ENCODE measurements around the gene MTG2. TPM values are rescaled to one million over a fixed set of nuclear protein-coding genes. Genes with fewer than 3 reads are reported as not detected.

The MTG2 gene
- polyA plus RNA-seq, 1 donor from 2014 or later = 36.1 TPM

- no peak overlapping the region for H3K4me3 ChIP-seq (ENCODE audit: low read length)
- TF ChIP-seq TAF1 (IDR thresholded peaks at IDR 0.05; ENCODE audit: low read depth) (no peak), MXI1 (conservative IDR thresholded peaks at IDR 0.05; ENCODE audit: poor library complexity, severe bottlenecking) (no peak), RAD21 (conservative IDR thresholded peaks at IDR 0.05) (no peak), EZH2 (IDR thresholded peaks at IDR 0.05; ENCODE audit: borderline replicate concordance, insufficient read depth, low read length, poor library complexity, severe bottlenecking) (no peak), REST (IDR thresholded peaks at IDR 0.05; ENCODE audit: borderline replicate concordance) (no peak), SMC3 (conservative IDR thresholded peaks at IDR 0.05; ENCODE audit: poor library complexity) (no peak), EP300 (conservative IDR thresholded peaks at IDR 0.05; ENCODE audit: poor library complexity, severe bottlenecking) (no peak), CTCF (IDR thresholded peaks at IDR 0.05; ENCODE audit: poor library complexity, severe bottlenecking) (no peak), POLR2AphosphoS5 (IDR thresholded peaks at IDR 0.05) (no peak)
- H3K4me2 ChIP-seq (ENCODE audit: low read length) = no peak overlapping the region
- H3K79me2 ChIP-seq (replicated peaks; ENCODE audit: insufficient read depth, low read length) = no peaks in the 10 kb centered on the region
- H3K9me2 ChIP-seq (ENCODE audit: insufficient read depth, low read length) = no peaks in the 10 kb centered on the region
- no peaks in the 10 kb centered on the region for H4K20me1 ChIP-seq (ENCODE audit: insufficient read depth)
- no peak overlapping the region for H2AFZ ChIP-seq (ENCODE audit: low read depth, low read length)
- no peaks in the 10 kb centered on the region for H3F3A ChIP-seq (ENCODE audit: insufficient read depth, low read length, poor library complexity, severe bottlenecking)
- no peak overlapping the region for H3K27ac ChIP-seq (ENCODE audit: low read length)
- no peaks in the 10 kb centered on the region for H3K36me3 ChIP-seq (ENCODE audit: insufficient read depth, low read length)
- H3K27me3 ChIP-seq (ENCODE audit: insufficient read depth, low read depth, low read length) = peaks cover 18% of the 10 kb centered on the region
- H3K9me3 ChIP-seq (ENCODE audit: low read length) = no peaks in the 10 kb centered on the region
- H3K9ac ChIP-seq (ENCODE audit: low read length) = no peak overlapping the region
These were observed 33.3 kb downstream of the MTG2 start for GRCh38 chr20:62215991-62216635.

- Histone ChIP-seq H3K9ac (ENCODE audit: low read length) (no peak overlapping the region), H3K79me2 (replicated peaks; ENCODE audit: insufficient read depth, low read length) (no peaks in the 10 kb centered on the region), H3K27ac (ENCODE audit: low read length) (no peak overlapping the region), H3K9me3 (ENCODE audit: low read length) (no peaks in the 10 kb centered on the region), H3K27me3 (ENCODE audit: insufficient read depth, low read depth, low read length) (peaks cover 26% of the 10 kb centered on the region), H3K4me2 (ENCODE audit: low read length) (no peak overlapping the region), H2AFZ (ENCODE audit: low read depth, low read length) (no peak overlapping the region), H3K36me3 (ENCODE audit: insufficient read depth, low read length) (no peaks in the 10 kb centered on the region), H3K4me3 (ENCODE audit: low read length) (no peak overlapping the region), H3F3A (ENCODE audit: insufficient read depth, low read length, poor library complexity, severe bottlenecking) (no peaks in the 10 kb centered on the region), H4K20me1 (ENCODE audit: insufficient read depth) (no peaks in the 10 kb centered on the region), H3K9me2 (ENCODE audit: insufficient read depth, low read length) (no peaks in the 10 kb centered on the region)
- TF ChIP-seq MXI1 (conservative IDR thresholded peaks at IDR 0.05; ENCODE audit: poor library complexity, severe bottlenecking) (no peak), RAD21 (conservative IDR thresholded peaks at IDR 0.05) (no peak), POLR2AphosphoS5 (IDR thresholded peaks at IDR 0.05) (no peak), SMC3 (conservative IDR thresholded peaks at IDR 0.05; ENCODE audit: poor library complexity) (no peak), REST (IDR thresholded peaks at IDR 0.05; ENCODE audit: borderline replicate concordance) (no peak), TAF1 (IDR thresholded peaks at IDR 0.05; ENCODE audit: low read depth) (no peak), EP300 (conservative IDR thresholded peaks at IDR 0.05; ENCODE audit: poor library complexity, severe bottlenecking) (no peak), CTCF (IDR thresholded peaks at IDR 0.05; ENCODE audit: poor library complexity, severe bottlenecking) (no peak), EZH2 (IDR thresholded peaks at IDR 0.05; ENCODE audit: borderline replicate concordance, insufficient read depth, low read length, poor library complexity, severe bottlenecking) (no peak)
These were observed 34.1 kb downstream of the MTG2 start for GRCh38 chr20:62216636-62217566.

Data from neural cell (in vitro differentiated cells).